PC-9 (cell line): ENCODE measurements around the gene KLHL36. TPM values are rescaled to one million over a fixed set of nuclear protein-coding genes. Genes with fewer than 3 reads are reported as not detected.

Source experiments
- BruUV-seq: library from RNA; stranded (reverse); fragments of 400-500 nt; replicated peaks from 2 replicates; lab custom pipeline; 2021; lab: Mats Ljungman, UMichigan
- CTCF ChIA-PET: fragments of 300-600 bp; sonication (Branson Sonifier 250); formaldehyde crosslinking; loops from one replicate; lab custom pipeline; 2022; ENCODE audit warnings: antibody characterized with exemption; lab: Charles Lee
- POLR2A ChIA-PET: fragments of 300-600 bp; sonication (Branson Sonifier 250); formaldehyde crosslinking; loops from one replicate; lab custom pipeline; 2022; ENCODE audit warnings: antibody characterized with exemption; ENCODE audit not compliant: unreplicated experiment; lab: Charles Lee
- DNase-seq, 2 experiments: peaks; one replicate each; pipeline versions ENCODE4 v3.0.0 to v3.0.0-alpha.2; 2015 to 2022; ENCODE audit warnings: mixed read lengths in 1 of 2
- H2AFZ ChIP-seq: fragments of 200-600 bp; sonication (generic); 2 replicates; pipeline ENCODE4 v1.8.1; 2017; ENCODE audit warnings: antibody characterized with exemption
- H3F3A ChIP-seq: fragments of 200-600 bp; sonication (generic); 2 replicates; pipeline ENCODE4 v1.8.1; 2017; ENCODE audit warnings: antibody characterized with exemption, mild to moderate bottlenecking, low read depth; ENCODE audit not compliant: insufficient read depth
- H3K27ac ChIP-seq: fragments of 200-600 bp; sonication (generic); 2 replicates; pipeline ENCODE4 v1.6.1; 2016; ENCODE audit warnings: mixed run types
- H3K27me3 ChIP-seq: fragments of 200-600 bp; sonication (generic); 2 replicates; pipeline ENCODE4 v1.6.1; 2016; ENCODE audit warnings: low read depth, mixed run types; ENCODE audit not compliant: insufficient read depth
- H3K36me3 ChIP-seq: fragments of 200-600 bp; sonication (generic); 2 replicates; pipeline ENCODE4 v1.6.1; 2016; ENCODE audit warnings: low read depth, mixed run types
- H3K4me1 ChIP-seq: fragments of 200-600 bp; sonication (generic); replicated peaks from 2 replicates; pipeline ENCODE4 v1.6.1; 2016; ENCODE audit warnings: mixed run types; ENCODE audit not compliant: insufficient read depth
- H3K4me2 ChIP-seq: fragments of 200-600 bp; sonication (generic); 2 replicates; pipeline ENCODE4 v1.6.1; 2017; ENCODE audit warnings: mixed run types
- H3K4me3 ChIP-seq: fragments of 200-600 bp; sonication (generic); 2 replicates; pipeline ENCODE4 v1.6.1; 2016; ENCODE audit warnings: mixed run types
- H3K79me2 ChIP-seq: fragments of 200-600 bp; sonication (generic); 2 replicates; pipeline ENCODE4 v1.6.1; 2017; ENCODE audit warnings: low read depth, mixed run types
- H3K9me2 ChIP-seq: fragments of 200-600 bp; sonication (generic); 2 replicates; pipeline ENCODE4 v1.8.1; 2017; ENCODE audit warnings: mild to moderate bottlenecking; ENCODE audit not compliant: insufficient read depth
- H3K9me3 ChIP-seq: fragments of 200-600 bp; sonication (generic); 2 replicates; pipeline ENCODE4 v1.8.1; 2016; ENCODE audit warnings: low read depth; ENCODE audit not compliant: insufficient read depth
- H4K20me1 ChIP-seq: fragments of 200-600 bp; sonication (generic); 2 replicates; pipeline ENCODE4 v1.8.1; 2017; ENCODE audit not compliant: insufficient read depth
- CTCF ChIP-seq: fragments of 200-600 bp; sonication (generic); conservative IDR thresholded peaks from 2 replicates; pipeline ENCODE4 v1.6.1; 2017; ENCODE audit warnings: mixed run types, antibody characterized with exemption, mild to moderate bottlenecking, moderate library complexity
- EZH2 ChIP-seq: fragments of 200-600 bp; sonication (generic); IDR thresholded peaks from 2 replicates; pipeline ENCODE4 v1.8.0; 2017; ENCODE audit warnings: antibody characterized with exemption, low read depth
- intact Hi-C: fragments of 100-400 bp; cut with micrococcal nuclease; formaldehyde crosslinking; loops from one replicate; pipeline ENCODE4 v1.10.0; 2022; ENCODE audit not compliant: unreplicated experiment
- total RNA-seq: library from RNA; stranded (reverse); gene quantifications from 2 replicates; pipeline ENCODE4 v1.2.3, GENCODE V29; 2021

Gene KLHL36
- total RNA-seq, 1 experiment from 2014 or later, result 73.8 TPM

GRCh38 chr16:84670063-84670462 is 21.8 kb downstream of the KLHL36 start:
- Histone ChIP-seq H2AFZ (no peak overlapping the region), H3K4me1 (peaks cover 15% of the 10 kb centered on the region), H3K36me3 (no peaks in the 10 kb centered on the region), H3K27ac (no peak overlapping the region), H3K27me3 (no peaks in the 10 kb centered on the region), H4K20me1 (no peaks in the 10 kb centered on the region), H3K9me3 (no peaks in the 10 kb centered on the region), H3K4me2 (no peak overlapping the region), H3F3A (peaks cover 22% of the 10 kb centered on the region; the same call in 1 of the 2 replicates), H3K4me3 (no peak overlapping the region), H3K79me2 (no peaks in the 10 kb centered on the region), H3K9me2 (no peaks in the 10 kb centered on the region)
- POLR2A ChIA-PET, result no interaction called here
- DNase-seq, result no peak
- no TSS peak for BruUV-seq
- TF ChIP-seq EZH2, result no peak
- TF ChIP-seq CTCF, result no peak
- CTCF ChIA-PET, result interaction anchor here (0.7 kb wide), 1 partner anchor 67 kb away, joined by 3 read pairs; no protein-coding TSS in a partner anchor
- intact Hi-C loops, result no loop called here

GRCh38 chr16:84672276-84673202 is 24.2 kb downstream of the KLHL36 start:
- Histone ChIP-seq H3K27ac (no peak overlapping the region), H3K4me2 (peak overlapping the region; percentile 10; the same call in 1 of the 2 replicates), H3K36me3 (no peaks in the 10 kb centered on the region), H3K9me3 (no peaks in the 10 kb centered on the region), H4K20me1 (no peaks in the 10 kb centered on the region), H2AFZ (no peak overlapping the region), H3F3A (peaks cover 20% of the 10 kb centered on the region; the same call in 1 of the 2 replicates), H3K4me3 (no peak overlapping the region), H3K27me3 (no peaks in the 10 kb centered on the region), H3K79me2 (no peaks in the 10 kb centered on the region), H3K9me2 (no peaks in the 10 kb centered on the region), H3K4me1 (peaks cover 15% of the 10 kb centered on the region)
- ChIA-PET POLR2A (interaction anchor here (0.5 to 0.6 kb wide), 2 partner anchors 328 to 673 kb away, joined by 3 to 5 read pairs; no protein-coding TSS in a partner anchor), CTCF (interaction anchor here (0.5 to 2.0 kb wide), 10 partner anchors 13 to 99 kb away, joined by 3 to 10 read pairs (median 4); no protein-coding TSS in a partner anchor)
- no TSS peak for BruUV-seq
- peak in 1 of 2 experiments; percentile 68 for DNase-seq
- intact Hi-C loops, result loop anchor here (2.0 kb wide), 1 partner anchor 54 kb away; no protein-coding TSS in a partner anchor
- TF ChIP-seq CTCF, result peak; percentile 86
- TF ChIP-seq EZH2, result no peak

GRCh38 chr16:84673203-84673535 is 24.9 kb downstream of the KLHL36 start:
- peaks cover 17% of the 10 kb centered on the region; the same call in 1 of the 2 replicates for H3F3A ChIP-seq
- TF ChIP-seq CTCF (no peak), EZH2 (no peak)
- H3K36me3 ChIP-seq, result no peaks in the 10 kb centered on the region
- peak overlapping the region; percentile 10 for H3K4me2 ChIP-seq
- intact Hi-C loops, result loop anchor here (2.0 kb wide), 1 partner anchor 54 kb away; no protein-coding TSS in a partner anchor
- no peaks in the 10 kb centered on the region for H3K9me3 ChIP-seq
- H3K9me2 ChIP-seq, result no peaks in the 10 kb centered on the region
- ChIA-PET POLR2A (no interaction called here), CTCF (interaction anchor here (0.7 kb wide), 1 partner anchor 26 kb away, joined by 3 read pairs; no protein-coding TSS in a partner anchor)
- H3K4me1 ChIP-seq, result peaks cover 15% of the 10 kb centered on the region
- no peaks in the 10 kb centered on the region for H3K79me2 ChIP-seq
- H3K4me3 ChIP-seq, result no peak overlapping the region
- DNase-seq, result peak; percentile 36 to 81
- no peaks in the 10 kb centered on the region for H4K20me1 ChIP-seq
- BruUV-seq, result no TSS peak
- H3K27me3 ChIP-seq, result no peaks in the 10 kb centered on the region
- no peak overlapping the region for H2AFZ ChIP-seq
- no peak overlapping the region for H3K27ac ChIP-seq
